GM18507 (cell line): ENCODE data around the gene PAK4.
"Not testable (repeated sequence)": the region's sequence is repeated elsewhere in the genome, so short reads cannot be mapped to it uniquely, and the experiment has no call there.

Experiments
- DNase-seq: peaks from one replicate; pipeline ENCODE4 v3.0.0; 2011; ENCODE audit warnings: low read depth; ENCODE audit not compliant: insufficient read length; ENCODE audit errors: extremely low spot score
- FAIRE-seq: peaks from 2 replicates; lab custom pipeline; 2011; peaks lifted over from hg19 to GRCh38; lab: Jason Lieb, UNC

Gene PAK4

DNA sequence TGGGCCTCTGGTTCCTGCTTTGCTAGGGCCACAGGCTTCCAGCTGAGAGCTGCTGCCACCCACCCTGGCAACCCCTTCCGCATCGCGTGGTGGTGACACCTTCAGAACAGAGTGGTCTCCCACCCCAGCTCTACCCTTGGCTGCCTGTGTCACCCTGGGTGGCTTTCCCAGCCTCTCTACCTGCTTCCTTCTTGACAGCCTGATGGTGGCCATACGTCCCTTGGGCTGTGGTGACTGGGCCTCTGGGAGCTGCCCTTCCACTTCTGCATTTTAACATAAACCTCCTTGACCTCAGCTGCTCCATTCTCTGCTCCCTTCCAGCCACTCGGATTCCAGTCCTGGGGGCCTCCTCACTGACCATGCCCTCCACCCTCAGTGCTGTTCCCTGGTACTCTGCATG lies 17.0 kb downstream of the PAK4 start:
- DNase-seq = no peak
- FAIRE-seq = no peak

DNA sequence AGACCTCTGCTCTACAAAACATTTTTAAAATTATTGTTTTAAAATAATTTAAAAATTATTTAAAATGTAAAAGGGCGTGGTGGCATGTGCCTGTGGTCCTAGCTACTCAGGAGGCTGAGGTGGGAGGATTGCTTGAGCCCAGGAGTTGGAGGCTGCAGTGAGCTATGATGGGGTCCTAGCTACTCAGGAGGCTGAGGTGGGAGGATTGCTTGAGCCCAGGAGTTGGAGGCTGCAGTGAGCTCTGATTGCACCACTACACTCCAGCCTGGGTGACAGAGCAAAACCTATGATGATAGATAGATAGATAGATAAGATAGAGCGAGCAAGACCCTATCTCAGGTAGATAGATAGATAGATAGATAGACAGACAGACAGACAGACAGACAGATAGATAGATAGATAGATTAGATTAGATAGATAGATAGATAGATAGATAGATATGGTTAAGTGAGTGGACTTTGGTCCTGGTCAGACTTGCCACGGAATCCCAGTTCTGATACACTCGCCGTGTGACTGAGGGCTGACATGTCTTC lies 18.2 kb downstream of the PAK4 start:
- DNase-seq, FAIRE-seq: not testable (repeated sequence)

GRCh38 chr19:39144290-39145071 lies 18.9 kb downstream of the PAK4 start:
- no peak for FAIRE-seq
- DNase-seq = no peak

DNA sequence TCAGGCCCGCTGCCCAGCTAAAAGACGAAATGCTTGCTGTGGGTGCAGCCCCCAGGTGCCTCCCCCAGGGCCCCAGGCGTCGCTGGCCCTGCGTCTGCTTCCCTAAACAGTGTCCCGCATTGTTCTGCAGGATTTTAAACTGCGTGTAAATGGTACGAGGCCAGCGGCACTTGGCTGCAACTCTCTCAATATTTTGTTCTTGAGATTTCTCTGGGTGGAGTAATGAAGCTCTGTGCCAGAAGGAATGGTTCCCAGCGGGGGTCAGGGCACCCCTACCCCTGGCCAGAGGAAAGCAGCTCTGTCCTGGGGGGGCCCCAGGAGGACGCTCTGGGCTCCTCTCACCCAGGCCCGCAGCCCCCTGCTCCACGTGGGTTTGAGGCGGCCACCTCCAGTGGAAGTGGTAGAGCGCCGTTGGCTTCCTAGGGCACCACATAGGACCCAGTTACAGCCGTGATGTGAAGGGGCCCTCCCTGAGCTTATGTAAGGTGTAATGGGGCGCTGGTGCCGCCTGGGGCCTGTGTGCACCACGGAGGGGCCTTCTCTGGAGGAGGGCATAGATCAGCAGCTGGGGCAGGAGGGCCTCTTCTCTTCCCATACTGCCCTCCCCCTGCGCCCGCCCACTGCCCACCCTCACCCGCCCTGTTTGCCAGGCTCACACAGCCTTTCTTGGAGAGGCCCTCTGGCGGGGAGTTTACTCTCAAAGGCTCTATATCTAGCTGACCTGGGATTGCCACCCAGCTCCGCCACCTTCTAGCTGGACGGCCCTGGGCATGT lies 19.8 kb downstream of the PAK4 start:
- no peak for FAIRE-seq
- no peak for DNase-seq

GRCh38 chr19:39146091-39146490 lies 20.5 kb downstream of the PAK4 start:
- no peak for DNase-seq
- no peak for FAIRE-seq

GRCh38 chr19:39146686-39147450 lies 21.3 kb downstream of the PAK4 start:
- DNase-seq = no peak
- FAIRE-seq = no peak

DNA sequence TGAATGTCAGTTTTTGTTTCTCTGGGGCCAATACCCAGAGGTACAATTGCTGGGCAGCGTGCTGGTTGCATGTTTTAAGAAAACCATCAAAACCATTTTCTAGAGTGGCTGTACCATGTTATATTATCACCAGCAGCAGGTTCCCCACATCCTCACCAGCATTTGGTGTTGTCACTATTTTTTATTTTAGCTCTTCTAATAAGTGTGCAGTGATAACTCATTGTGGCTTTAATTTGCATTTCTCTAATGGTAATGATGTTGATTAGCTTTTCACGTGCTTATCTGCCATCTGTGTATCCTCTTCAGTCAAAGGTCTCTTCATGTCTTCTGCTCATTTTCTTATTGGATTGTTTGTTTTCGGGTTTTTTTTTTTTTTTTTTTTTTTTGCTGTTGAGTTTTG lies 21.9 kb downstream of the PAK4 start:
- DNase-seq = no peak
- FAIRE-seq = no peak

DNA sequence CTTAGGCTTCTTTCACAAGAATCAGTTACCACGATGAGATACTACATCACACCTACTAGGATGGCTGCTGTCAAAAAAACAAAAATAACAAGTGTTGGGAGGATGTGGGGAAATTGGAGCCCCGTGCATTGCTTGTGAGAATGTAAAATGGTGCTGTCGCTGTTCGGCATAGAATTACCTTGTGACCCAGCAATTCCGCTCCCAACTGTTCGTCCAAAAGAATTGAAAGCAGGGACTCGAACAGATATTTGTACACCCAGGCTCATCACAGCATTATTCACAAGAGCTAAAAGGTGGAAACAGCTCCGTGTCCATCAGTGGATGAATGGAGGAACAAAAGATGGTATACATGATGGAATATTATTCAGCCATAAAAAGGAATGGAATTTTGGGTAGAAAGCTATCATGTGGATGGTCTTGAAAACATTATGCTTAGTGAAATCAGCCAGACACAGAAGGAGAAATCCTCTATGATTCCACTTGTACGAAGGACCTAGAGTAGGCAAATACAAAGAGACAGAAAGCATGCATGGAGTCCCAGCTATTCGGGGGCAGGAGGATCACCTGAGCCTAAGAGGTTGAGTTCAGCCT lies 23.4 kb downstream of the PAK4 start:
- no peak for FAIRE-seq
- no peak for DNase-seq

DNA sequence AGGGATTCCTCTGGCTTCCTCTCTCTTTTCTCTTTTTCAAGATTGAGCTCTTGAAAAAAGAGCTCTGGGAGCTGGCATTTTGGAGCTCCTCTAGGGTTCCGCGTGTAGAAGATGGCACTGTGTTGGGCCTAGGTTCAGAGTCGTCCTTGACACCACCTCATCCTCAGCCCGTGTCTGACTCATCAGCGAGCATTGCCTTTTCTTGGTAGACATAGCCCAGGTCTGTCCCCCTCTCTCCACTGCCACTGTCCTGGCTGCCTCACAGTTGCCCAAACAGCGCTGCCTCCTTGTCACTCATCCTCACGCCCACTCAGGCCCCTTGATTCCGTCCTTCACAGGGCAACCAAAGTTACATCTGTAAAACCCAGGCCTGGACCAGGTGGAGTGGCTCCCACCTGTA lies 24.6 kb downstream of the PAK4 start:
- DNase-seq (no peak), FAIRE-seq (no peak)

GRCh38 chr19:39150807-39151600 lies 25.4 kb downstream of the PAK4 start:
- no peak for FAIRE-seq

DNA sequence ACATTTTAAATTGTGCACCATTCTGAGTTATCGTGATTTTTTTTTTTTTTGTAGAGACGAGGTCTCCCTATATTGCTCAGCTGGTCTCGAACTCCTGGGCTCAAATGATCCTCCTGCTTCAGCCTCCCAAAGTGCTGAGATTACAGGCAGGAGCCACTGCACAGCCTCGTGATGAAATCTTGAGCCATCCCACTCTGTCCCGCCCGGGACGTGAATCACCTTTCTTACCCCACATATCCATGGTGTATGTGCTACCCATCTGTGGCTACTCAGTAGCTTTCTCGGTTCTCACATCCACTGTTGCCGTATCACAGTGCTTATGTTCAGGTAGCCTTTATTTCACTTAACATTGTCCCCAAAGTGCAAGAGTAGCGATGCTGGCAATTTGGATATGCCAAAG lies 26.5 kb downstream of the PAK4 start:
- DNase-seq (no peak), FAIRE-seq (no peak)

More at GRCh38 chr19:39150807-39151600, 25.4 kb downstream of the PAK4 start:
- DNase-seq = no peak

GRCh38 chr19:39154100-39154628 lies 28.6 kb downstream of the PAK4 start:
- FAIRE-seq (no peak), DNase-seq (no peak)

GRCh38 chr19:39154629-39155100 lies 29.1 kb downstream of the PAK4 start:
- no peak for FAIRE-seq
- DNase-seq = no peak

DNA sequence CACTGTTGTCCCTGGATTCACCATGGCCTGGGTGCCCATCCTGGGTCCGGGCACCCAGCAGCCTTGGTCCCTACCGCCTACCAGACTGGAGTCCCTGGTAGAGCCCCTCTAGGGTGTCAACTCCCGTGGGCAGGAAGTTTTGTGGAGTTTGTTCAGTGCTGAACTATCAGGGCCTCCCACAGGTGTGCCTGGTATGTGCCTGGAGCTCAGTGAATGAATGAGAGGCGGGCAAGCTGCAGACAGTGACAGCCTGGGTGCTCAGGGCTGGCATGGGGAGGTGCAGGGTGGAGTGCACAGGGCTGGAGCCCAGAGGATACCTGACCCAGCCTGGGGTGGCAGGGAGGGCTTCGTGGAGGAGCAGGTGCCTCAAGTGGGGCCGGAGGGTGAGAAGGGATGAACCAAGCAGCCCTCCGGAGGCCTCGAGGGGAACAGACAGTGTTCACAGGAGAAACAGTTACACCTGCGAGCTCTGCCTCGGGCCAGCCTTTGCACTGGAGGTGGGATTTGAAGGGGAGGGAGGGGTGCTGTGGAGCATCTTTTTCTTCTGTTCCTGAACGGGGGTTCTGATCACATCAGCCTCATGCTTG lies 29.6 kb downstream of the PAK4 start:
- no peak for DNase-seq
- FAIRE-seq = no peak

GRCh38 chr19:39155741-39156140 lies 30.2 kb downstream of the PAK4 start:
- DNase-seq (no peak), FAIRE-seq (no peak)

GRCh38 chr19:39156326-39157230 lies 31.0 kb downstream of the PAK4 start:
- FAIRE-seq (no peak), DNase-seq (no peak)
